ENCODE measurements around the gene FRG2B.
"Not testable (repeated sequence)": the region's sequence is repeated elsewhere in the genome, so short reads cannot be mapped to it uniquely, and the experiment has no call there.

Gene FRG2B

GRCh38 chr10:133626695-133627094, at the start of gene FRG2B:
Gene FRG2B, minus strand, starts transcription at chr10:133626795. Its CDS starts 53 bp downstream, at chr10:133626742.
- in situ Hi-C loops (cut with MboI; ENCODE audit: low sequenced_read_pairs) = not testable (repeated sequence)

GRCh38 chr10:133667446-133667845, 40.9 kb upstream of the FRG2B start:
- in situ Hi-C loops (cut with MboI; ENCODE audit: low sequenced_read_pairs) = not testable (repeated sequence)

GRCh38 chr10:133663544-133664160, 37.1 kb upstream of the FRG2B start:
- in situ Hi-C loops (cut with MboI; ENCODE audit: low sequenced_read_pairs) = not testable (repeated sequence)

GRCh38 chr10:133661122-133661521, 34.5 kb upstream of the FRG2B start:
- in situ Hi-C loops (cut with MboI; ENCODE audit: low sequenced_read_pairs) = not testable (repeated sequence)

- in situ Hi-C loops (cut with MboI; ENCODE audit: low sequenced_read_pairs) = not testable (repeated sequence)
Measured at GRCh38 chr10:133660516-133660915, 33.9 kb upstream of the FRG2B start.

- in situ Hi-C loops (cut with MboI; ENCODE audit: low sequenced_read_pairs) = not testable (repeated sequence)
Measured at GRCh38 chr10:133657276-133657675, 30.7 kb upstream of the FRG2B start.

GRCh38 chr10:133648872-133649455, 22.4 kb upstream of the FRG2B start:
- in situ Hi-C loops (cut with MboI; ENCODE audit: low sequenced_read_pairs) = not testable (repeated sequence)

- in situ Hi-C loops (cut with MboI; ENCODE audit: low sequenced_read_pairs) = not testable (repeated sequence)
Measured at GRCh38 chr10:133647075-133647748, 20.6 kb upstream of the FRG2B start.

- in situ Hi-C loops (cut with MboI; ENCODE audit: low sequenced_read_pairs) = not testable (repeated sequence)
Measured at GRCh38 chr10:133637846-133638235, 11.2 kb upstream of the FRG2B start.

GRCh38 chr10:133637202-133637845, 10.7 kb upstream of the FRG2B start:
- in situ Hi-C loops (cut with MboI; ENCODE audit: low sequenced_read_pairs) = not testable (repeated sequence)

- in situ Hi-C loops (cut with MboI; ENCODE audit: low sequenced_read_pairs) = not testable (repeated sequence)
Measured at GRCh38 chr10:133630723-133631249, 4.2 kb upstream of the FRG2B start.

- in situ Hi-C loops (cut with MboI; ENCODE audit: low sequenced_read_pairs) = not testable (repeated sequence)
Measured at GRCh38 chr10:133622544-133622943, 4.1 kb downstream of the FRG2B start.

- in situ Hi-C loops (cut with MboI; ENCODE audit: low sequenced_read_pairs) = no loop called here
Measured at GRCh38 chr10:133618851-133619250, 7.7 kb downstream of the FRG2B start.

GRCh38 chr10:133617196-133617595, 9.4 kb downstream of the FRG2B start:
- in situ Hi-C loops (cut with MboI; ENCODE audit: low sequenced_read_pairs) = no loop called here

- in situ Hi-C loops (cut with MboI; ENCODE audit: low sequenced_read_pairs) = no loop called here
Measured at GRCh38 chr10:133616371-133617130, 10.0 kb downstream of the FRG2B start.

GRCh38 chr10:133614830-133615580, 11.6 kb downstream of the FRG2B start:
- in situ Hi-C loops (cut with MboI; ENCODE audit: low sequenced_read_pairs) = no loop called here

- in situ Hi-C loops (cut with MboI; ENCODE audit: low sequenced_read_pairs) = no loop called here
Measured at GRCh38 chr10:133613699-133614098, 12.9 kb downstream of the FRG2B start.

- in situ Hi-C loops (cut with MboI; ENCODE audit: low sequenced_read_pairs) = no loop called here
Measured at GRCh38 chr10:133611079-133611478, 15.5 kb downstream of the FRG2B start.

- in situ Hi-C loops (cut with MboI; ENCODE audit: low sequenced_read_pairs) = no loop called here
Measured at GRCh38 chr10:133608855-133609254, 17.7 kb downstream of the FRG2B start.

GRCh38 chr10:133603434-133603833, 23.2 kb downstream of the FRG2B start:
- in situ Hi-C loops (cut with MboI; ENCODE audit: low sequenced_read_pairs) = not testable (repeated sequence)
